Suprapubic skin (tissue), 4 donors: ENCODE data around the gene MVP. TPM values are rescaled to one million over a fixed set of nuclear protein-coding genes. Genes with fewer than 3 reads are reported as not detected.

Source experiments
- DNase-seq, 2 donors: peaks; one replicate each; pipeline ENCODE4 v3.0.0-alpha.2; 2019; ENCODE audit warnings: low spot score in 2 of 2
- H3K27ac ChIP-seq: fragments of 200-600 bp; sonication (generic); one replicate; pipeline ENCODE4 v1.5.1; 2019
- H3K27me3 ChIP-seq: fragments of 200-600 bp; sonication (generic); one replicate; pipeline ENCODE4 v1.5.1; 2019
- H3K36me3 ChIP-seq: fragments of 200-600 bp; sonication (generic); one replicate; pipeline ENCODE4 v1.5.1; 2019
- H3K4me1 ChIP-seq: fragments of 200-600 bp; sonication (generic); one replicate; pipeline ENCODE4 v1.5.1; 2019
- H3K4me3 ChIP-seq: fragments of 200-600 bp; sonication (generic); one replicate; pipeline ENCODE4 v1.5.1; 2019; ENCODE audit warnings: mild to moderate bottlenecking
- H3K9me3 ChIP-seq: fragments of 200-600 bp; sonication (generic); one replicate; pipeline ENCODE4 v1.5.1; 2019
- EP300 ChIP-seq: sonication (generic); formaldehyde crosslinking; IDR thresholded peaks from one replicate; pipeline ENCODE4 v1.6.1; 2017; ENCODE audit warnings: antibody characterized with exemption
- POLR2A ChIP-seq, 2 donors: fragments of 450-650 bp; IDR thresholded peaks; one replicate each; pipeline ENCODE4 v1.6.1; 2017; ENCODE audit warnings: antibody characterized with exemption in 2 of 2, mild to moderate bottlenecking in 2 of 2, moderate library complexity in 2 of 2
- POLR2AphosphoS5 ChIP-seq, 3 donors: sonication (generic); formaldehyde crosslinking; IDR thresholded peaks; one replicate each; pipeline ENCODE4 v1.6.1; 2017; ENCODE audit warnings: antibody characterized with exemption in 3 of 3
- WGBS: methylation state at CpG from one replicate; pipeline ENCODE4 v1.1.5; 2018; 5-methylcytosine and 5-hydroxymethylcytosine counted together
- total RNA-seq, 4 donors: library from RNA; depleted of rRNA; stranded (reverse); fragments of >200 nt; gene quantifications; one replicate each; pipeline ENCODE4 v1.1.0, GENCODE V29; 2016
- TF ChIP-seq, protein P1 (sequence below), 2 donors: fragments of 200-600 bp in 1 of 2; fragments of 450-650 bp in 1 of 2; sonication (generic) in 1 of 2; IDR thresholded peaks; one replicate each; pipeline ENCODE4 v1.5.1; 2016 to 2019; ENCODE audit warnings: antibody characterized with exemption in 2 of 2, mild to moderate bottlenecking in 1 of 2, moderate library complexity in 1 of 2

Gene MVP
- total RNA-seq, 4 donors from 2014 or later = 54.9 to 104 (median 68.1) TPM

DNA sequence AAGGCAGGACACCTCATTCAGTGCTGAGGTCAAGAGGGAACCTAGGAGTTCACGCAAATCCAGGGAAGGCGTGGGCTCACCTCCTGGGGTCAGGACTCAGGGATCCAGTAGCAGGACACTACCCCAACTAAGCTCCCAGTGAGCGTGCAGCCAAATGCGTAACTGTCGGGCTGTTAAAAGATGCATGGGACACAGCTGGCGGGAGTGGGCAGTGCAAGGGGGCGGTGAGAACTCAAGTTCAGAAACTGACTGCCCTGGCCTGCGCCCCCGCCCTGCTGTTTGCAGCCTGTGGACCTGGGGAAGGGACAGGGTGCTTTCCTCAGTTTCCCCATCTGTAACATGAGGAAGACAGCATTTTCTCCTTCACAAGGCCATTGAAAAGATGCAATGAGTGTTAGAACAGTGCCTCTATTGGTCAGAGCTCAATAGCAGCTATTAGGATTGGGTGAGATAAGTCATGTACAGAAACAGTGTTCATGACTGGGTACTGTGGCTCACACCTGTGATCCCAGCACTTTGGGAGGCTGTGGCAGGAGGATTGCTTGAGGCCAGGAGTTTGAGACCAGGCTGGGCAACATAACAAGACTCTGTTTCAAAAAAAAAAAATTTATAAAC is 22.6 kb downstream of the MVP start:
- Histone ChIP-seq H3K27ac (no peak overlapping the region), H3K9me3 (no peaks in the 10 kb centered on the region), H3K27me3 (no peaks in the 10 kb centered on the region), H3K4me3 (no peak overlapping the region), H3K4me1 (no peaks in the 10 kb centered on the region), H3K36me3 (peaks cover 90% of the 10 kb centered on the region)
- DNase-seq = no peak
- TF ChIP-seq, protein P1, sequence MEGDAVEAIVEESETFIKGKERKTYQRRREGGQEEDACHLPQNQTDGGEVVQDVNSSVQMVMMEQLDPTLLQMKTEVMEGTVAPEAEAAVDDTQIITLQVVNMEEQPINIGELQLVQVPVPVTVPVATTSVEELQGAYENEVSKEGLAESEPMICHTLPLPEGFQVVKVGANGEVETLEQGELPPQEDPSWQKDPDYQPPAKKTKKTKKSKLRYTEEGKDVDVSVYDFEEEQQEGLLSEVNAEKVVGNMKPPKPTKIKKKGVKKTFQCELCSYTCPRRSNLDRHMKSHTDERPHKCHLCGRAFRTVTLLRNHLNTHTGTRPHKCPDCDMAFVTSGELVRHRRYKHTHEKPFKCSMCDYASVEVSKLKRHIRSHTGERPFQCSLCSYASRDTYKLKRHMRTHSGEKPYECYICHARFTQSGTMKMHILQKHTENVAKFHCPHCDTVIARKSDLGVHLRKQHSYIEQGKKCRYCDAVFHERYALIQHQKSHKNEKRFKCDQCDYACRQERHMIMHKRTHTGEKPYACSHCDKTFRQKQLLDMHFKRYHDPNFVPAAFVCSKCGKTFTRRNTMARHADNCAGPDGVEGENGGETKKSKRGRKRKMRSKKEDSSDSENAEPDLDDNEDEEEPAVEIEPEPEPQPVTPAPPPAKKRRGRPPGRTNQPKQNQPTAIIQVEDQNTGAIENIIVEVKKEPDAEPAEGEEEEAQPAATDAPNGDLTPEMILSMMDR (IDR thresholded peaks at IDR 0.05) = no peak
- no peak for TF ChIP-seq EP300
- no peak for TF ChIP-seq POLR2A (IDR thresholded peaks at IDR 0.05)
- no peak for TF ChIP-seq POLR2AphosphoS5 (IDR thresholded peaks at IDR 0.05)
- 94% methylated on average over 9 of the region's 9 CpGs for WGBS

GRCh38 chr16:29843931-29844330 is 23.7 kb downstream of the MVP start:
- DNase-seq = no peak
- peaks cover 85% of the 10 kb centered on the region for H3K36me3 ChIP-seq

GRCh38 chr16:29844575-29845331 is 24.5 kb downstream of the MVP start:
- 86% methylated on average over 12 of the region's 28 CpGs for WGBS
- Histone ChIP-seq H3K9me3 (no peaks in the 10 kb centered on the region), H3K36me3 (peaks cover 80% of the 10 kb centered on the region), H3K27me3 (no peaks in the 10 kb centered on the region), H3K4me3 (no peak overlapping the region), H3K4me1 (peaks cover 5% of the 10 kb centered on the region), H3K27ac (no peak overlapping the region)
- no peak for DNase-seq
- TF ChIP-seq POLR2AphosphoS5 (IDR thresholded peaks at IDR 0.05) (no peak), POLR2A (IDR thresholded peaks at IDR 0.05) (no peak), EP300 (no peak)
- TF ChIP-seq, protein P1 (IDR thresholded peaks at IDR 0.05) = no peak

More at GRCh38 chr16:29843931-29844330, 23.7 kb downstream of the MVP start:
- TF ChIP-seq POLR2A (IDR thresholded peaks at IDR 0.05) (no peak), POLR2AphosphoS5 (IDR thresholded peaks at IDR 0.05) (no peak), EP300 (no peak)
- TF ChIP-seq, protein P1 (IDR thresholded peaks at IDR 0.05) = no peak
- Histone ChIP-seq H3K4me1 (no peaks in the 10 kb centered on the region), H3K4me3 (no peak overlapping the region), H3K27ac (no peak overlapping the region), H3K27me3 (no peaks in the 10 kb centered on the region), H3K9me3 (no peaks in the 10 kb centered on the region)
- 91% methylated on average over 5 of the region's 8 CpGs for whole genome bisulfite sequencing

DNA sequence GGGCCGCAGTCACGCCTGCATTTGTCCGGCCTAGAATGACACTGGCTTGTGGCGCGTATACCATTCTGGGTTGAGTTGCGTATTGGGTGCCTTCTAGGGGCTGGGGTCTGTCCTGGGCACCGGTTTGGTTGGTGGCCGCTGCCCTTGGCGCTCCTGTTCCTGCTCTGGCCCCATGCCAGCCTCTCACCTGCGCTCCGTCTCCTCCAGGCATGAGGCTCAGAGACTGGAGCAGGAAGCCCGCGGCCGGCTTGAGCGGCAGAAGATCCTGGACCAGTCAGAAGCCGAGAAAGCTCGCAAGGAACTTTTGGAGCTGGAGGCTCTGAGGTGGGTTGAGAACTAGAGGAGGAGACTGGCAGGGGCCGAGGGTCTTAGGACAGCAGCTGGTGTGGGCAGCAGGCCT is 25.4 kb downstream of the MVP start:
- WGBS = 86% methylated on average over 18 of the region's 18 CpGs
- DNase-seq = no peak
- TF ChIP-seq EP300 (no peak), POLR2A (IDR thresholded peaks at IDR 0.05) (no peak), POLR2AphosphoS5 (IDR thresholded peaks at IDR 0.05) (no peak)
- TF ChIP-seq, protein P1 (IDR thresholded peaks at IDR 0.05) = no peak
- Histone ChIP-seq H3K36me3 (peaks cover 71% of the 10 kb centered on the region), H3K27ac (no peak overlapping the region), H3K4me3 (no peak overlapping the region), H3K27me3 (no peaks in the 10 kb centered on the region), H3K4me1 (peaks cover 5% of the 10 kb centered on the region), H3K9me3 (no peaks in the 10 kb centered on the region)
